Neuronal stem cell (in vitro differentiated cells): Measurements from ENCODE around the gene MPIG6B.

Experiments used
- DNase-seq: peaks from one replicate; pipeline ENCODE4 v3.0.0-alpha.2; 2013; ENCODE audit warnings: low spot score
- H2AFZ ChIP-seq: one replicate; pipeline ENCODE4 v1.6.1; 2013; ENCODE audit warnings: mild to moderate bottlenecking, low read length, inconsistent platforms
- H2AK5ac ChIP-seq: 2 replicates; pipeline ENCODE4 v1.6.1; 2013; ENCODE audit warnings: low read depth, mild to moderate bottlenecking, inconsistent platforms, low read length, moderate library complexity, mixed read lengths
- H2BK120ac ChIP-seq: 2 replicates; pipeline ENCODE4 v1.6.1; 2013; ENCODE audit warnings: low read depth, mild to moderate bottlenecking, inconsistent platforms, low read length, moderate library complexity, mixed read lengths
- H2BK12ac ChIP-seq: one replicate; pipeline ENCODE4 v1.6.1; 2013; ENCODE audit warnings: low read length, inconsistent platforms
- H2BK15ac ChIP-seq: 2 replicates; pipeline ENCODE4 v1.6.1; 2013; ENCODE audit warnings: mild to moderate bottlenecking, low read length, inconsistent platforms, mixed read lengths
- H2BK5ac ChIP-seq: one replicate; pipeline ENCODE4 v1.6.1; 2013; ENCODE audit warnings: inconsistent platforms, mild to moderate bottlenecking, low read length, moderate library complexity
- H3K14ac ChIP-seq: one replicate; pipeline ENCODE4 v1.6.1; 2013; ENCODE audit warnings: low read length, inconsistent platforms
- H3K18ac ChIP-seq: 2 replicates; pipeline ENCODE4 v1.6.1; 2013; ENCODE audit warnings: low read length, inconsistent platforms
- H3K23ac ChIP-seq: 2 replicates; pipeline ENCODE4 v1.6.1; 2013; ENCODE audit warnings: low read depth, mild to moderate bottlenecking, mixed read lengths, low read length, inconsistent platforms; ENCODE audit not compliant: poor library complexity
- H3K27ac ChIP-seq: replicated peaks from 3 replicates; pipeline ENCODE4 v1.5.1; 2013; ENCODE audit warnings: low read length, inconsistent platforms
- H3K27me3 ChIP-seq, 3 experiments: 2 replicates each; pipeline ENCODE4 v1.6.1; 2013; ENCODE audit warnings: low read length in 3 of 3, mild to moderate bottlenecking in 2 of 3, inconsistent platforms in 1 of 3, low read depth in 1 of 3, mixed read lengths in 1 of 3, moderate library complexity in 1 of 3; ENCODE audit not compliant: control insufficient read depth in 3 of 3, insufficient read depth in 3 of 3
- H3K36me3 ChIP-seq, 2 donors: replicated peaks in 1 of 2; 2 replicates each; pipeline ENCODE4 v1.6.1; 2013; ENCODE audit warnings: low read length in 2 of 2; ENCODE audit not compliant: control insufficient read depth in 2 of 2, insufficient read depth in 2 of 2
- H3K4ac ChIP-seq: 2 replicates; pipeline ENCODE4 v1.6.1; 2013; ENCODE audit warnings: inconsistent platforms, mild to moderate bottlenecking, low read length, moderate library complexity
- H3K4me1 ChIP-seq, 2 donors: 1 replicate in 1 of 2; 2 replicates in 1 of 2; pipeline ENCODE4 v1.6.1; 2013; ENCODE audit warnings: low read length in 2 of 2, low read depth in 1 of 2; ENCODE audit not compliant: control insufficient read depth in 2 of 2, insufficient read depth in 1 of 2
- H3K4me2 ChIP-seq: one replicate; pipeline ENCODE4 v1.6.1; 2013; ENCODE audit warnings: mild to moderate bottlenecking, low read length, inconsistent platforms; ENCODE audit not compliant: insufficient read depth, poor library complexity, severe bottlenecking
- H3K4me3 ChIP-seq, 2 donors: 2 replicates each; pipeline ENCODE4 v1.5.1; 2013; ENCODE audit warnings: low read length in 2 of 2, mild to moderate bottlenecking in 2 of 2, inconsistent platforms in 1 of 2, moderate library complexity in 1 of 2
- H3K79me1 ChIP-seq: one replicate; pipeline ENCODE4 v1.6.1; 2013; ENCODE audit warnings: low read depth, mild to moderate bottlenecking, inconsistent platforms, low read length, moderate library complexity
- H3K9ac ChIP-seq: one replicate; pipeline ENCODE4 v1.6.1; 2013; ENCODE audit warnings: mild to moderate bottlenecking, low read depth, low read length, inconsistent platforms; ENCODE audit not compliant: poor library complexity
- H3K9me3 ChIP-seq, 2 donors: replicated peaks in 1 of 2; 2 replicates each; pipeline versions ENCODE3 to v1.6.1; 2013; ENCODE audit warnings: low read length in 2 of 2, mild to moderate bottlenecking in 2 of 2, inconsistent platforms in 1 of 2, low read depth in 1 of 2, mixed read lengths in 1 of 2, moderate library complexity in 1 of 2; ENCODE audit not compliant: control insufficient read depth in 2 of 2, insufficient read depth in 1 of 2
- H4K8ac ChIP-seq: one replicate; pipeline ENCODE4 v1.6.1; 2013; ENCODE audit warnings: low read depth, mild to moderate bottlenecking, inconsistent platforms, low read length, moderate library complexity
- H4K91ac ChIP-seq: one replicate; pipeline ENCODE4 v1.6.1; 2013; ENCODE audit warnings: low read length, low read depth, mild to moderate bottlenecking, inconsistent platforms; ENCODE audit not compliant: poor library complexity
- WGBS, 2 donors: extraction: QIAGEN DNeasy Blood & Tissue Kit; methylation state at CpG; one replicate each; pipeline ENCODE4 v1.1.7; 2013; ENCODE audit warnings: missing lambda C conversion rate in 2 of 2, mixed read lengths in 1 of 2; ENCODE audit not compliant: insufficient read length in 2 of 2, insufficient replicate concordance in 1 of 2; ENCODE audit errors: extremely low coverage in 2 of 2; 5-methylcytosine and 5-hydroxymethylcytosine counted together

MPIG6B gene

DNA sequence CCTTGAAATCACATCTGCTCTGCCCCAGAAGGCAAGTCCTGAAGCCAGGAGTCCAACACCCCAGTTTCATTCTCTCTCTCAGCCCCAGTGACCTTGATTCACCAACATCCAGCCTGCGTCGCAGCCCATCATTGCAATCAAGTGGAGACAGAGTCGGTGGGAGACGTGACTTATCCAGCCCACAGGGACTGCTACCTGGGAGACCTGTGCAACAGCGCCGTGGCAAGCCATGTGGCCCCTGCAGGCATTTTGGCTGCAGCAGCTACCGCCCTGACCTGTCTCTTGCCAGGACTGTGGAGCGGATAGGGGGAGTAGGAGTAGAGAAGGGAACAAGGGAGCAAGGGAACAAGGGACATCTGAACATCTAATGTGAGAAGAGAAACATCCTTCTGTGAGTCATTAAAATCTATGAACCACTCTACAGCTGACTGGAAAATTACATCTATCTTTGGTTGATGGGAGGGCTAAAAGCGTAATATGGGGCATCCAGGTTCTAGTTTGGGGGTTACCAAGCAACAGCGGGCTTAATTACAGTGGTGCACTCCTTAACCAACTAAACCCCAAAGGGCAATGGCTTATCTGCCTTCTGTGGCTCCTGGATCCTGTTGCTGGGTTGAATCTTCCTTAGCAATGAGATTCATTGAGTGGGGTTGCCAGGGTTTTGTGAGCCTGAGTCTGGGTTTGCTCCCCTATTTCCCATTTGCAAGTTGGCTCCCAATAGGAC is 5.5 kb upstream of the MPIG6B start:
- Histone ChIP-seq H3K27ac (no peak overlapping the region), H4K8ac (no peak overlapping the region), H3K4me3 (no peak overlapping the region), H3K36me3 (no peaks in the 10 kb centered on the region), H2AK5ac (peak overlapping the region; percentile 71), H4K91ac (no peak overlapping the region), H3K9ac (no peak overlapping the region), H2BK5ac (no peak overlapping the region), H3K4me2 (no peak overlapping the region), H2BK12ac (no peak overlapping the region), H3K14ac (no peak overlapping the region), H3K4ac (no peak overlapping the region), H3K79me1 (no peaks in the 10 kb centered on the region), H2BK120ac (no peak overlapping the region), H2BK15ac (no peak overlapping the region), H3K4me1 (peaks cover 13 to 14% of the 10 kb centered on the region in 2 donors), H2AFZ (no peak overlapping the region), H3K23ac (peak overlapping the region; percentile 71), H3K27me3 (peaks cover 0 to 3% (median 0%) of the 10 kb centered on the region in 3 experiments), H3K9me3 (no peaks in the 10 kb centered on the region), H3K18ac (no peak overlapping the region)
- DNase-seq, result no peak
- no CpG with 5 or more reads among the region's 10 CpGs for WGBS, 2 donors

DNA sequence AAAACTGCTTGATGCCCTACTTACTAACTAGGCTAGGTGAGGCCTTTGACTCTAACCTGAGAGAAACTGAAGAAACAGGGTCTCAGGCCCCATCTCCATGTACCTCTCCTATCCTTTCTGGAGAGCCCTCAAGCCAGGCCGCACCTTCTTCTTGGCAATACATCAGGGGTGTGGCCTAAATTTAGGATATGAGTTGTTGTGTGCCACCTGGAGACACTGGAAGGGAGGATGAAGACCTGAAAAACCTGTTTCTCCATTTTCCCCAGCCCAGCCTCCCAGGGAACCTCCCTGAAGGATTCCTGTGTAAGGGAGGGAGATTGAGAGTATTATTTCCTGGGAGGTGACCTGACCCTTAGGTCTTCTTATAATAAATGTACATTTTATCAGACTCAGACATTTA is 4.9 kb upstream of the MPIG6B start:
- H3K79me1 ChIP-seq, result no peaks in the 10 kb centered on the region
- no peak for DNase-seq
- H3K4me2 ChIP-seq, result no peak overlapping the region
- H3K4ac ChIP-seq, result no peak overlapping the region
- no CpG with 5 or more reads among the region's 1 CpG for WGBS, 2 donors
- no peak overlapping the region for H3K27ac ChIP-seq
- H3K36me3 ChIP-seq, result no peaks in the 10 kb centered on the region
- H2BK15ac ChIP-seq, result no peak overlapping the region
- no peak overlapping the region for H2AFZ ChIP-seq
- no peak overlapping the region for H2BK5ac ChIP-seq
- peaks cover 0 to 3% (median 0%) of the 10 kb centered on the region in 3 experiments for H3K27me3 ChIP-seq
- no peak overlapping the region for H3K9ac ChIP-seq
- H4K91ac ChIP-seq, result no peak overlapping the region
- no peak overlapping the region for H2BK12ac ChIP-seq
- H3K4me1 ChIP-seq, result peaks cover 12 to 14% of the 10 kb centered on the region in 2 donors
- H2AK5ac ChIP-seq, result no peak overlapping the region
- no peak overlapping the region for H3K14ac ChIP-seq
- no peak overlapping the region for H3K18ac ChIP-seq
- H4K8ac ChIP-seq, result no peak overlapping the region
- H3K23ac ChIP-seq, result no peak overlapping the region
- H3K4me3 ChIP-seq, result no peak overlapping the region
- H3K9me3 ChIP-seq, result no peaks in the 10 kb centered on the region
- no peak overlapping the region for H2BK120ac ChIP-seq

DNA sequence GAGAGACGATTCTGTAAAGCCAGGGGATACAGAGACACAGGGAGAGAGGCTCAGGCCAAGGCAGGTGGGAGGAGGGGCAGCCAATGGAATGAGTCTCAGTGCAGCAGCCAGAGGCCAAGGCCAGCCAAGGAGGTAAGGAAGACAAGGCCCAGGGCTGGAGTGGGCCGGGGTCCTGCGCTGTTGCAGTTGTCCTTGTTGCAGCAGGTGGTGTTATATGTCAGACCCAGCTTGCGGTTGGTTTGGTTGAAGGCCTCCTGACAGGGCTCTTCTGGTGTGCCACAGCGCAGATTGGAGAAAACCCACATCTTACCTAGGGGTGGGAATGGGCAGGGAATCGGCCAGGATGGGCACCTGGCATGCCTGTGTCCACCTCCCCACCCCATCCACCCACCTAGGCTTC is 4.2 kb upstream of the MPIG6B start:
- Histone ChIP-seq H3K36me3 (peaks cover 0 to under 1% of the 10 kb centered on the region in 2 donors), H4K8ac (no peak overlapping the region), H3K27ac (no peak overlapping the region), H3K4ac (no peak overlapping the region), H2BK12ac (no peak overlapping the region), H2BK15ac (no peak overlapping the region), H2BK5ac (no peak overlapping the region), H3K18ac (no peak overlapping the region), H3K79me1 (no peaks in the 10 kb centered on the region), H3K9ac (no peak overlapping the region), H2AFZ (no peak overlapping the region), H3K4me2 (no peak overlapping the region), H3K4me3 (no peak overlapping the region), H3K4me1 (peaks cover 5 to 7% of the 10 kb centered on the region in 2 donors), H4K91ac (no peak overlapping the region), H2BK120ac (no peak overlapping the region), H3K27me3 (peaks cover 0 to 3% (median 0%) of the 10 kb centered on the region in 3 experiments), H2AK5ac (peak overlapping the region; percentile 57), H3K9me3 (no peaks in the 10 kb centered on the region), H3K14ac (no peak overlapping the region), H3K23ac (peak overlapping the region; percentile 8)
- WGBS, 2 donors, result no CpG with 5 or more reads among the region's 6 CpGs
- DNase-seq, result no peak

DNA sequence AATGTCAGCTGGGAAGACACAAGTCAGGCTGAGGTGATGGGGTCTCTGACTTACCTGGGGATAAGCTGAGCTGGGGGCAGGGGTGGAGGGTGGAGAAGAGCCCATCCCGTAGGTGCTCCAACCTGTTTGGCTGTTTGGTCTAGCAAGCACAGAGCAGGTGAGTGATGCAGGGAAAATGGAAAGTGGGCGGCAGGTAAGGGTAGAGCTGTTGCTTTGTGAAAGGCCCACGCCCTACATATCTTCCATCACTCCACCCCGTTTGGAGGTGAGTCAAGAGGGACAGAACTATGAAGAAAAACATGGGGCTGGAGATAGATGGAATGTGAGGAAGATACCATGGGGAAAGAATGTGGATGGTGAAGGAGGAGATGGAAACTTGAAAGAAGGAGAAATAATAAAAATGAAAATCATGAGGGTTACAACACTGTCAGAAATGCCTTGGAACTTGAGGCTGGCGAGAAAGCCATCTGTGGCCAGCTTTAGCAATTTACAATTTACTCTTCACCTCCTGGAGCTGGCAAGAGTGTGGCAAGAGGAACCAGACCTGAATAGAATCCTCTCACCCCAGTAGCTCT is 2.9 kb upstream of the MPIG6B start:
- no peak overlapping the region for H3K18ac ChIP-seq
- no peak overlapping the region for H3K4me2 ChIP-seq
- no peak overlapping the region for H3K27ac ChIP-seq
- H2AFZ ChIP-seq, result no peak overlapping the region
- no peak overlapping the region for H4K91ac ChIP-seq
- no CpG with 5 or more reads among the region's 5 CpGs for WGBS, 2 donors
- H2BK15ac ChIP-seq, result no peak overlapping the region
- H3K14ac ChIP-seq, result no peak overlapping the region
- H3K4me3 ChIP-seq, result peak overlapping the region in 1 of 2 donors; percentile 44
- H3K23ac ChIP-seq, result no peak overlapping the region
- H3K36me3 ChIP-seq, result peaks cover 5 to 8% of the 10 kb centered on the region in 2 donors
- H2AK5ac ChIP-seq, result no peak overlapping the region
- no peaks in the 10 kb centered on the region for H3K79me1 ChIP-seq
- no peak overlapping the region for H4K8ac ChIP-seq
- no peak overlapping the region for H3K9ac ChIP-seq
- H3K9me3 ChIP-seq, result no peaks in the 10 kb centered on the region
- no peak overlapping the region for H3K4ac ChIP-seq
- H2BK120ac ChIP-seq, result no peak overlapping the region
- H2BK12ac ChIP-seq, result no peak overlapping the region
- peak overlapping the region; percentile 4 for H2BK5ac ChIP-seq
- H3K4me1 ChIP-seq, result peaks cover 0 to 2% of the 10 kb centered on the region in 2 donors
- H3K27me3 ChIP-seq, result peaks cover 0 to 3% (median 0%) of the 10 kb centered on the region in 3 experiments
- no peak for DNase-seq
